ENCODE data around the gene RNU5B-1.
"Not testable (repeated sequence)": the region's sequence is repeated elsewhere in the genome, so short reads cannot be mapped to it uniquely, and the experiment has no call there.

The RNU5B-1 gene

GRCh38 chr15:65268411-65268810 is 36.1 kb upstream of the RNU5B-1 start:
- H3K9me3 ChIP-seq (replicated peaks; ENCODE audit: insufficient read depth, low read length): no peaks in the 10 kb centered on the region
- TF ChIP-seq CTCF (IDR thresholded peaks at IDR 0.05; ENCODE audit: low read length) (no peak), EZH2phosphoT487 (IDR thresholded peaks at IDR 0.05; ENCODE audit: low read length) (no peak), EZH2 (optimal IDR thresholded peaks at IDR 0.05; ENCODE audit: low read depth, low read length) (no peak)

GRCh38 chr15:65270811-65271545 is 33.5 kb upstream of the RNU5B-1 start:
- not testable (repeated sequence) for H3F3A ChIP-seq (ENCODE audit: insufficient read depth, low read length); H3K27me3 ChIP-seq (replicated peaks; ENCODE audit: insufficient read depth, low read length); H3K9ac ChIP-seq (ENCODE audit: low read length); H3K4me3 ChIP-seq (ENCODE audit: low read length); H3K9me3 ChIP-seq (replicated peaks; ENCODE audit: insufficient read depth, low read length); H3K4me1 ChIP-seq (ENCODE audit: low read length); H3K9me2 ChIP-seq (replicated peaks; ENCODE audit: insufficient read depth, low read length); H3K27ac ChIP-seq (ENCODE audit: low read length); H3K36me3 ChIP-seq (replicated peaks; ENCODE audit: insufficient read depth, low read length); H2AFZ ChIP-seq (ENCODE audit: low read length); H3K4me2 ChIP-seq (ENCODE audit: low read depth, low read length); H3K79me2 ChIP-seq (ENCODE audit: low read length); DNase-seq; H4K20me1 ChIP-seq (ENCODE audit: insufficient read depth, low read length)

More at GRCh38 chr15:65268411-65268810, 36.1 kb upstream of the RNU5B-1 start:
- no peaks in the 10 kb centered on the region for H3K4me1 ChIP-seq (ENCODE audit: low read length)
- H3K79me2 ChIP-seq (ENCODE audit: low read length): no peaks in the 10 kb centered on the region
- H3F3A ChIP-seq (ENCODE audit: insufficient read depth, low read length): no peaks in the 10 kb centered on the region
- H3K9me2 ChIP-seq (replicated peaks; ENCODE audit: insufficient read depth, low read length): no peaks in the 10 kb centered on the region
- no peaks in the 10 kb centered on the region for H4K20me1 ChIP-seq (ENCODE audit: insufficient read depth, low read length)
- DNase-seq: no peak
- H3K36me3 ChIP-seq (replicated peaks; ENCODE audit: insufficient read depth, low read length): no peaks in the 10 kb centered on the region
- no peaks in the 10 kb centered on the region for H3K27me3 ChIP-seq (replicated peaks; ENCODE audit: insufficient read depth, low read length)
- no peak overlapping the region for H3K4me3 ChIP-seq (ENCODE audit: low read length)
- H3K27ac ChIP-seq (ENCODE audit: low read length): no peak overlapping the region
- H2AFZ ChIP-seq (ENCODE audit: low read length): no peak overlapping the region
- no peak overlapping the region for H3K9ac ChIP-seq (ENCODE audit: low read length)
- H3K4me2 ChIP-seq (ENCODE audit: low read depth, low read length): no peak overlapping the region

DNA sequence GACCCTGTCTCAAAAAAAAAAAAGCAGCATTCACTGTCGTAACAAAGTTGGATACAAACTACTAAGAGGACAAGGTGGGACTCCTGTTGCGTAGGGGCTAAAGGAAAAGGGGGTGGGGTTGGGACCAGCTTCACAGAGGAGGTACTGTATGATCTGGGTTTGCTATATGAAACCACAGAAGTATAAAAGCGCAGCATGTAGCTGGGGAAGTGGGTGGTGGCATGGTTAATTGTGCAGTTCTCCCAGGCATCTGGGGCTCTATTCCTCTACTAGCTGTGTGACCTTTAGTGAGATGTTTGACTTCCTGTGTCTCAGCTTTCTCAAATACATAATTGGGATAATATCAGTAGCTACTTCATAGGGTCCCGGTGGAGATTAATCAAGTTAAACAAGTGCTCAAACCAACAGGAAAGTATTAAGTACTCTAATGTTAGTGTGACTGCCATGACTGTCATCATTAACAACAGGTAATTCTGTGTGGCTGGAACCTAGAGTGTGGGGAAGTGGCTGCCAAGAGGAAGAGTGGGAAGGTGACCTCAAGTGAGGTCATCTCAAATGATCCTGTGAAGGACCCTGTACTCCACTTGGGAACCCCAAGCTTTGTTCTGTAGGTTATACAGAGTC is 29.3 kb upstream of the RNU5B-1 start:
- Histone ChIP-seq H3K4me3 (ENCODE audit: low read length) (no peak overlapping the region), H3K4me1 (ENCODE audit: low read length) (no peaks in the 10 kb centered on the region), H3K36me3 (replicated peaks; ENCODE audit: insufficient read depth, low read length) (no peaks in the 10 kb centered on the region), H4K20me1 (ENCODE audit: insufficient read depth, low read length) (no peaks in the 10 kb centered on the region), H3K9me2 (replicated peaks; ENCODE audit: insufficient read depth, low read length) (no peaks in the 10 kb centered on the region), H3K27me3 (replicated peaks; ENCODE audit: insufficient read depth, low read length) (no peaks in the 10 kb centered on the region), H3K79me2 (ENCODE audit: low read length) (no peaks in the 10 kb centered on the region), H3F3A (ENCODE audit: insufficient read depth, low read length) (no peaks in the 10 kb centered on the region), H2AFZ (ENCODE audit: low read length) (no peak overlapping the region), H3K9me3 (replicated peaks; ENCODE audit: insufficient read depth, low read length) (no peaks in the 10 kb centered on the region), H3K9ac (ENCODE audit: low read length) (no peak overlapping the region), H3K27ac (ENCODE audit: low read length) (no peak overlapping the region), H3K4me2 (ENCODE audit: low read depth, low read length) (no peak overlapping the region)
- no peak for DNase-seq
- TF ChIP-seq CTCF (IDR thresholded peaks at IDR 0.05; ENCODE audit: low read length) (no peak), EZH2phosphoT487 (IDR thresholded peaks at IDR 0.05; ENCODE audit: low read length) (no peak), EZH2 (optimal IDR thresholded peaks at IDR 0.05; ENCODE audit: low read depth, low read length) (no peak)

GRCh38 chr15:65275728-65276126 is 28.8 kb upstream of the RNU5B-1 start:
- Histone ChIP-seq H4K20me1 (ENCODE audit: insufficient read depth, low read length) (no peaks in the 10 kb centered on the region), H3K36me3 (replicated peaks; ENCODE audit: insufficient read depth, low read length) (no peaks in the 10 kb centered on the region), H3K9ac (ENCODE audit: low read length) (no peak overlapping the region), H3F3A (ENCODE audit: insufficient read depth, low read length) (no peaks in the 10 kb centered on the region), H3K27me3 (replicated peaks; ENCODE audit: insufficient read depth, low read length) (no peaks in the 10 kb centered on the region), H3K4me3 (ENCODE audit: low read length) (no peak overlapping the region), H3K27ac (ENCODE audit: low read length) (no peak overlapping the region), H2AFZ (ENCODE audit: low read length) (no peak overlapping the region), H3K9me2 (replicated peaks; ENCODE audit: insufficient read depth, low read length) (no peaks in the 10 kb centered on the region), H3K4me1 (ENCODE audit: low read length) (no peaks in the 10 kb centered on the region), H3K79me2 (ENCODE audit: low read length) (no peaks in the 10 kb centered on the region), H3K9me3 (replicated peaks; ENCODE audit: insufficient read depth, low read length) (no peaks in the 10 kb centered on the region), H3K4me2 (ENCODE audit: low read depth, low read length) (no peak overlapping the region)
- no peak for DNase-seq
- TF ChIP-seq EZH2phosphoT487 (IDR thresholded peaks at IDR 0.05; ENCODE audit: low read length) (no peak), EZH2 (optimal IDR thresholded peaks at IDR 0.05; ENCODE audit: low read depth, low read length) (no peak), CTCF (IDR thresholded peaks at IDR 0.05; ENCODE audit: low read length) (no peak)

Measured in MM.1S (cell line).